SW480 (cell line): ENCODE measurements around the gene FAM53B.

Experiments used
- DNase-seq: peaks from one replicate; pipeline ENCODE4 v3.0.0-alpha.2; 2016; ENCODE audit warnings: low spot score

Gene FAM53B

DNA sequence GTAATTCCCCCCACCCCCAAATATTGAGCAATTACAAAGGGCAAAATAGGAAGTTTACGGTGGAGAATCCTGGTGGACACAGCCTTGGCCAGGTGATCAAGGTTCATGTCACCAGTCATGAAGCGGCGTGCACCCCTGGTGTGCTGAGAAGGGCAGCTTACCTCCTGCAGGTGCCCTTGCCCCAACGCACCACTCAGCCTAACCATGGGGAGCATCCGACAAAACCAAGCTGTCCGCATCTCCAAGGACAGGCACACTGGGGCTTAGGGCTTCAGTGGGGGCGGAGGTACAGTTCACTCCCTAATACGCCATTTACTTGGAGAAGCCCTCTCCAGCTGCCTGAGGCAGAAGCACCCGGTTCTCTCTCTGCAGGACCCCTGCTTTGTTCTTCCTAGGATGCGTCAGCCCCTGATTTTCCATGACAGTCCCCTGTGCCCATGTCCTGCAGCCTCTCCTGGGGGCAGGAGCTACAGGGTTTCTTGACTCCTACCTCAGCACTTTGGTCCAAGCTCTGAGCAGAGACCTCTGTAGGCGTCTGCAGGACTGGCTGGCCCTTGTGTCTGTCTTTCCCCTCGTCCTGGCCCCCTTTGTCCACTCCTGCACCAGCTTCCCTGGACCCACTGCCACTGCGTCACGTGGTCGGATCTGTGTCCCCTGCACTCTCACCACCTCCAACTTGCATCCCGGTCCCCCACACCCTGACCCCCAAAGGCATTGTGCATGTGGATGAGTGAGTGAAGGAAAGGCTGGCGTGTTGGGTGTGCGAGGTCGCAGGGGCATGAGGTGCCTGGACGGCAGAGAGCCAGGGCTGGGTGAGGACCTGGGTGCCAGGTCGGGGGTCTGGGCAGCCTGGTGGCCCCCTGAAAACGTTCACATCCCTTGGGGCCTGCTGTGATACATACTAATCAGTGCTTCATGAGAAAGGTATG, 168.8 kb downstream of the FAM53B start:
- DNase-seq, result no peak

DNA sequence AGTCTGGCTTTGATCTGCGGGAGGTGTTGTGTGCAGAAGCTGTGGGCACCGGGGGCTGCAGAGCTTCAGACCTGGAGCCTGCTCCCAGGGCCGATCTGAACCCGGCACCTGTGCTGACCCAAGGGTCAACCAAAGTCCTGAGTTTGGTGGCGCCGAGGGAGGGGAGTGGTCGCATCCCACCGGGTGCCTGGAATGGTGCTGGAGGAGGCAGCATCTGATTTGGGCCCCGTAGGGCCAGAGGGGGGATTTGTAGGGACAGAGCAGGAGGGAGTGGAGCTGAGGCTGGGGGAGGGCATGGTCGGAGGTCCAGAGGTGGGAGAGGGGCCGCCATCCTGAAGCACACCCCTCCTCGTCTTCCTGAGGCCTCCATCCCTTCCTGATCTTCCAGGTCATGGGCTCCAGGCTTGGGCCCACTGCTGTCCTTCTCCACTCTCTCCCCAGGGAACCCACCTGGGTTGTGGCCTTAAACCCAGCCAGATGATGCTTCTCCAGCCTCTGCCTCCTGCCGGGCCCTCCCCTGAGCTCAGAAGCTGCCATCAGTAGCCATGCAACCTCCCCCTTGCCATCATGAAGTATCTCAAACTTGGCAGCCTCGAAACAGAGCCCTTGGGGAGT, 169.6 kb downstream of the FAM53B start:
- DNase-seq, result no peak

DNA sequence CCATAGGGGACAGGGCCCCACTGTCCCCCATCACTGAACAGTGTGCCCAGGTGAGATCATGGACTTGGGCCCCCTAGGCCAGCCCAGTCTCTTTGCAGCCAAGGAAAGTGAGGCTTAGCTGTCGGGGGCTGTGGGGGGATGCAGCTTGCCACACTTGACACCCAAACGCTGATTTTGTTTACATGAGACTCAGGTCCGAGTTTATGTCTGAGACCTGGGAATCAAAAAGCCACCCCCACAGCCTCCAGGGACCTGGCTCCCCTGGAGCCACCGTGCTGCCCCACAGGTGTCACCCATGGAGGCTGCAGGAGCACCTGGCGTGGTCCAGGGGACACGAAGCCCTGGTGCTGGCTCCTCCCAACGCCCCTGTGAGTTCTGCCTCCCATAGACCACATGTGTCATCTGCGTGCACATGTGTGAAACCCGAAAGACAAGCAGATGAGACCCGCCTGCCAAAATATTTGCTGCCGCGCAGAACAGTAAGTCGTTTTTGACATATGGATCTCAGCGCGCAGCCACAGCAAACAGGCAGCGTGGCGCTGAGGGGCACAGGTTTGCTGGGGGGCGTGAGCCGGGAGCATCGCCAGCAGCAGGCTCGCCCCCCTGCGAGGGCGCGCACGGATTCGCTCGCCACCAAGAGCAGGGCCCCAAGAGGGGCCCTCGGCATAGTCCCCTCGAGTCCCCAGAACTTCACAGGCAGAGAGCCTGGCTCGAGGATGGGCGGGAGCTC, 170.3 kb downstream of the FAM53B start:
- DNase-seq, result no peak

DNA sequence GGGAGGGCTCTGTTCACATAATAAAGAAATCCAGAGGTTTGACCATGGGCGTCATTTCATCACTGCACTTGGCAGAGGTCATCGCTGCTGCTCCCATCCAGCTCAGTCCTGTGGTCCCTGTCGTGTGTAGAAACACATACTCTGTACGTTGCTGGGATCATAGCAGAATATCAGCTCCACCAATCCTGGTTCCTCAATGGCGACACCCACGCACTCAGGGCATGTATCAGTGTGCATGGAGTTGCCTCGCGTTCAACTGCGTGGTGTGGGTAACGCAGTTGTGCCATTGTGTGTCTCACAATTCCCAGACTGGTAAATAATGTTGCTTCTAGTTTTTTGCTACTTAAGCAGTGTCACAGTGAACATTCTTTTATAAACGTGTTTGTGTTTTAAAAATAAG, 171.4 kb downstream of the FAM53B start:
- DNase-seq, result no peak

DNA sequence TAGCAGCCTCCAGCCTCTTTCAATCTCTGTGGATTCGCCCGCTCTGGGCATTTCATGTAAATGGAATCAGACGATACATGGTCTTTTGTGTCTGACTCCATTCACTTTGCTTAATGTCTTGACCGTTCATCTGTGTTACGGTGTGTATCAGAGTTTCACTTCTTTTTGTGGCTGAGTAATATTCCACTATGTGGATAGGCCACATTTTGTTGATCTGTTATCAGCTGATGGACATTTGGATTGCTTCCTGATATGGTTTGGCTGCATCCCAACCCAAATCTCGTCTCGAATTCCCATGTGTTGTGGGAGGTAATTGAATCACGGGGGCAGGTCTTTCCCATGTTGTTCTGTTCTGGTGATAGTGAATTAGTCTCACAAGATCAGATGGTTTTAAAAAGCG, 173.5 kb downstream of the FAM53B start:
- DNase-seq, result no peak

DNA sequence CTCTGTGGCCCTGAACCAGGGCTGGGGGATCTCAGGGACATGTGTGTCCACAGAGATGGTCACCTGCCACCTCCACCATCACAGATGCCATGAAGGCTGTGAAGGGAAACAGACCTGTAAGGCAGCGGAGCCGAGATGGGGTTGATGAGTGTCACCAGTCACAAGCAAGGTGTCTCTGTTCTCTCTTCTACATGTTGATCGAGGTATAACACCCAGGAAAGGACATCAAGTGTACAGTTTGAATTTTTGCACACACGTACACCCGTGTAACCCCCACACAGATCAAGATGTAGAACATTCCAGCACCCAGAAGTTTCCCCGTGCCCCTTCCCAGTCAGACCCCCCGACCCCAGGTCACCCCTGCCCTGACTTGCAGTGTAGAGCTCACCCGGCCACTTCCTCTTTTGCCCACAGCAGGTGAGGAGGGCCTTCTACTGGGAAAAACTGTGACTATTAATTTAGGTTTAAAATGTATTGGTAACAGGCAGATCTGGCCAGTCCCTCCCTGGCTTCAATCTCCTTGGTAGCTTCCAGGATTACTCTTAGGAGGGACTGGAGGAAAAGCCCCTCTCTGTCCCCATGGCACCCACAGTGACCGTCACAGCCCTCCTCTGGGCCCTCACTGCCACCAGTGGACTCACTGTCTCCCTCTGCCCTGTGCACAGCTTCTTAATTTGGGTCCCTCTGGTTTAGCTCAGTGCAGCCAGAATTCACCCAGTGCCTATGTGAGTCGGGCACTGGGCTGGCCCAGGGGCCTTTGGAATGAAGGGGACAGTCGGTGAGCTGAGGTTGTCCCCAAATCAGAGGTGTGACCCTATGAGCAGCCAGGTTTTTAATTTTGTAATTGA, 174.3 kb downstream of the FAM53B start:
- DNase-seq, result no peak
